NT2/D1 (cell line): ENCODE results near the gene PARP3.

ENCODE experiments used
- DNase-seq: peaks from one replicate; pipeline ENCODE4 v3.0.0-alpha.2; 2011; ENCODE audit warnings: low read depth, low spot score
- H3K27me3 ChIP-seq: 2 replicates; pipeline ENCODE4 v1.6.0; 2011; ENCODE audit warnings: mild to moderate bottlenecking; ENCODE audit not compliant: insufficient read length, insufficient read depth
- H3K36me3 ChIP-seq: 2 replicates; pipeline ENCODE4 v1.6.1; 2011; ENCODE audit warnings: mild to moderate bottlenecking, low read length, mixed read lengths; ENCODE audit not compliant: insufficient read depth, insufficient read length
- H3K4me1 ChIP-seq: 2 replicates; pipeline ENCODE4 v1.5.1; 2011; ENCODE audit not compliant: insufficient read depth, insufficient read length
- H3K4me3 ChIP-seq: 2 replicates; pipeline ENCODE4 v1.5.1; 2011; ENCODE audit warnings: low read depth; ENCODE audit not compliant: insufficient read length
- H3K9ac ChIP-seq: 2 replicates; pipeline ENCODE4 v1.6.0; 2011; ENCODE audit warnings: low read depth; ENCODE audit not compliant: insufficient read length
- H3K9me3 ChIP-seq: 2 replicates; pipeline ENCODE4 v1.5.1; 2011; ENCODE audit warnings: mild to moderate bottlenecking, low read length; ENCODE audit not compliant: insufficient read depth
- SUZ12 ChIP-seq: IDR thresholded peaks from 2 replicates; pipeline ENCODE4 v1.6.1; 2011; ENCODE audit not compliant: insufficient read length, insufficient read depth; ENCODE audit errors: extremely low read depth
- YY1 ChIP-seq: IDR thresholded peaks from 2 replicates; pipeline ENCODE4 v1.6.1; 2011; ENCODE audit not compliant: insufficient read length, insufficient read depth
- ZNF274 ChIP-seq: IDR thresholded peaks from 2 replicates; pipeline ENCODE4 v1.6.1; 2011; ENCODE audit warnings: mild to moderate bottlenecking, low read depth, low read length

PARP3 gene

GRCh38 chr3:51929420-51930003 is 12.7 kb upstream of the PARP3 start:
- no peak for DNase-seq
- H3K27me3 ChIP-seq: no peaks in the 10 kb centered on the region
- no peak overlapping the region for H3K4me3 ChIP-seq
- no peaks in the 10 kb centered on the region for H3K9me3 ChIP-seq
- H3K36me3 ChIP-seq: peaks cover 48% of the 10 kb centered on the region
- no peak overlapping the region for H3K9ac ChIP-seq
- no peaks in the 10 kb centered on the region for H3K4me1 ChIP-seq
- no peak for TF ChIP-seq ZNF274
- TF ChIP-seq YY1: no peak
- TF ChIP-seq SUZ12: no peak

GRCh38 chr3:51930439-51930838 is 11.7 kb upstream of the PARP3 start:
- Histone ChIP-seq H3K4me3 (no peak overlapping the region), H3K36me3 (peaks cover 57% of the 10 kb centered on the region), H3K4me1 (no peaks in the 10 kb centered on the region), H3K9ac (no peak overlapping the region), H3K9me3 (no peaks in the 10 kb centered on the region), H3K27me3 (no peaks in the 10 kb centered on the region)
- TF ChIP-seq YY1 (no peak), SUZ12 (no peak), ZNF274 (no peak)
- DNase-seq: no peak

GRCh38 chr3:51931756-51932155 is 10.4 kb upstream of the PARP3 start:
- Histone ChIP-seq H3K4me3 (no peak overlapping the region), H3K27me3 (no peaks in the 10 kb centered on the region), H3K4me1 (no peaks in the 10 kb centered on the region), H3K36me3 (peaks cover 70% of the 10 kb centered on the region), H3K9me3 (no peaks in the 10 kb centered on the region), H3K9ac (no peak overlapping the region)
- DNase-seq: no peak
- TF ChIP-seq SUZ12: no peak
- TF ChIP-seq ZNF274: no peak
- no peak for TF ChIP-seq YY1

DNA sequence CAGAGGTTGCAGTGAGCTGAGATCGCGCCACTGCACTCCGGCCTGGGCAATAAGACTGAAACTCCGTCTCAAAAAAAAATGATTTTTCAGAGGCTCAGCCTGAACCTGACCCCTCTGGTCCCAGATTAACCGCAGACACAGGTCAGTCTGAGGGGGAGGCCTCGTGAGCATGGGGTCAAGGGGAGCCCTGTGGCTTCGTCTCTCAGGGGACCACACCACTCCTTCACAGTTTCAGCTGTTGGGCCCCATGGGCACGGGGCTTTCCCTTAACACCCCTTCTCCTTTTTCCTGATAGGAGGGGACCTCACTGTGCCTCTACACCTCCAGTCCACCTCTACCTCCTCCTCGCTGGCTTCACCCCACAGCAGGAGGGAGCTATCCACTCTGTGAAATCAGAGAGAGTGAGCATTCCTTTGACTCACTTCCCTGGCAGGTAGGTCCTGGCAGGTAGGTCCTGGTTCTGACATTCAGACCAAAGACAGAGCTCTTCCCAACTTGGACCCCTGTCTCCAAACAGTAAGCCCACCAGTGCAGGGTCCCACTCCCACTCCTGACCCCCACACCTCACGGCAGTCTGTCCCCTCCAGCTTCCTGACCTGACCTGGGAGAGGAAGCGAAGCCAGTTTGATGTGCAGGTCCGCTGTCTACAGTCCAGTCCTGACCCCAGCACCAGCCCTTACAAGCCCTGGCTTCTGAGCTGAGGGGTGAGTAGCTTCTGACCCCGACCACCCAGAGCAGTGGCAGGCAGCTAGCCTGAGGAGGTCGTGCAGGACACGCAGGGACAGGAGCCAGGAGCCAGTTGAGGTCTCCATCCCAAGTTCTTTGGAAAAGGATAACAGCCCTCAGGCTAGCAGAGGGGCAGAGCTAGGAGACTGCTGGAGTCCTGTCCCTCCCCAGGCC is 9.4 kb upstream of the PARP3 start:
- no peaks in the 10 kb centered on the region for H3K27me3 ChIP-seq
- no peak for DNase-seq
- no peak overlapping the region for H3K4me3 ChIP-seq
- no peaks in the 10 kb centered on the region for H3K4me1 ChIP-seq
- no peaks in the 10 kb centered on the region for H3K9me3 ChIP-seq
- H3K9ac ChIP-seq: no peak overlapping the region
- peaks cover 80% of the 10 kb centered on the region for H3K36me3 ChIP-seq
- TF ChIP-seq SUZ12 (no peak), YY1 (no peak), ZNF274 (no peak)

- Histone ChIP-seq H3K4me1 (no peaks in the 10 kb centered on the region), H3K4me3 (no peak overlapping the region), H3K36me3 (peaks cover 88% of the 10 kb centered on the region), H3K9ac (no peak overlapping the region), H3K27me3 (no peaks in the 10 kb centered on the region), H3K9me3 (no peaks in the 10 kb centered on the region)
- TF ChIP-seq SUZ12: no peak
- DNase-seq: no peak
Observed at GRCh38 chr3:51933471-51934138, 8.6 kb upstream of the PARP3 start.

GRCh38 chr3:51934139-51934850 is 7.9 kb upstream of the PARP3 start:
- Histone ChIP-seq H3K9me3 (no peaks in the 10 kb centered on the region), H3K4me1 (no peaks in the 10 kb centered on the region), H3K27me3 (no peaks in the 10 kb centered on the region), H3K9ac (no peak overlapping the region), H3K36me3 (peaks cover 92% of the 10 kb centered on the region), H3K4me3 (no peak overlapping the region)
- TF ChIP-seq SUZ12 (no peak), ZNF274 (no peak), YY1 (no peak)
- DNase-seq: no peak
